ENCODE results near the gene PLAU. TPM values are rescaled to one million over a fixed set of nuclear protein-coding genes. Genes with fewer than 3 reads are reported as not detected.
A peak's percentile ranks its signal among the peaks of the same experiment; 100 is the strongest.

The PLAU gene
- total and polyA plus RNA-seq, 2 experiments from 2014 or later, result 13.3 to 17.5 TPM

- no peak overlapping the region for H3K4me3 ChIP-seq
- Mint-ChIP-seq H3K9me3 (no peaks in the 10 kb centered on the region), H3K4me3 (no peak overlapping the region), H3K4me1 (peaks cover 11% of the 10 kb centered on the region), H3K36me3 (ENCODE audit: low read depth) (no peaks in the 10 kb centered on the region), H3K27me3 (ENCODE audit: insufficient read depth, low read depth, poor library complexity) (peaks cover 6% of the 10 kb centered on the region), H3K27ac (no peak overlapping the region)
- TF ChIP-seq CREB1 (CRISPR knock-in tag; IDR thresholded peaks at IDR 0.05; ENCODE audit: low read depth) (no peak), CTCF (conservative IDR thresholded peaks at IDR 0.05; ENCODE audit: low read depth in 2 of 2) (no peak), REST (IDR thresholded peaks at IDR 0.05; ENCODE audit: unreplicated experiment) (no peak), ZNF462 (CRISPR knock-in tag; IDR thresholded peaks at IDR 0.05) (no peak), EZH2phosphoT487 (IDR thresholded peaks at IDR 0.05; ENCODE audit: unreplicated experiment) (no peak), ETS1 (IDR thresholded peaks at IDR 0.05) (no peak), NANOG (IDR thresholded peaks at IDR 0.05; ENCODE audit: borderline replicate concordance) (no peak), ZNF331 (CRISPR knock-in tag; IDR thresholded peaks at IDR 0.05; ENCODE audit: low read depth) (no peak), STAT1 (IDR thresholded peaks at IDR 0.05; ENCODE audit: unreplicated experiment) (no peak), JUNB (IDR thresholded peaks at IDR 0.05; ENCODE audit: unreplicated experiment) (no peak), EZH2 (IDR thresholded peaks at IDR 0.05; ENCODE audit: low read depth, unreplicated experiment) (no peak), POLR2AphosphoS5 (IDR thresholded peaks at IDR 0.05; ENCODE audit: low read depth) (no peak), ZNF114 (CRISPR knock-in tag; IDR thresholded peaks at IDR 0.05) (no peak)
- H3K79me2 ChIP-seq (replicated peaks; ENCODE audit: insufficient read depth), result no peaks in the 10 kb centered on the region
- no peak overlapping the region for H3K27ac ChIP-seq (ENCODE audit: low read depth)
- H3F3A ChIP-seq (replicated peaks; ENCODE audit: low read depth), result no peaks in the 10 kb centered on the region
- no peaks in the 10 kb centered on the region for H3K27me3 ChIP-seq (ENCODE audit: insufficient read depth)
- H2AFZ ChIP-seq, result 0 out of 2 replicates have a peak overlapping the region, but pooled peaks have one; percentile 5
- H3K4me2 ChIP-seq, result no peak overlapping the region
- no peaks in the 10 kb centered on the region for H3K36me3 ChIP-seq (ENCODE audit: insufficient read depth)
- no peaks in the 10 kb centered on the region for H3K9me2 ChIP-seq (ENCODE audit: insufficient read depth)
- H4K20me1 ChIP-seq (replicated peaks; ENCODE audit: insufficient read depth), result no peaks in the 10 kb centered on the region
- no peak for ATAC-seq
- peaks cover 10% of the 10 kb centered on the region for H3K4me1 ChIP-seq (ENCODE audit: insufficient read depth)
- no peak for DNase-seq (ENCODE audit: low spot score)
These were observed 9.7 kb upstream of the PLAU start for GRCh38 chr10:73901261-73901660.
